ENCODE results near the gene NBAS.

The NBAS gene

DNA sequence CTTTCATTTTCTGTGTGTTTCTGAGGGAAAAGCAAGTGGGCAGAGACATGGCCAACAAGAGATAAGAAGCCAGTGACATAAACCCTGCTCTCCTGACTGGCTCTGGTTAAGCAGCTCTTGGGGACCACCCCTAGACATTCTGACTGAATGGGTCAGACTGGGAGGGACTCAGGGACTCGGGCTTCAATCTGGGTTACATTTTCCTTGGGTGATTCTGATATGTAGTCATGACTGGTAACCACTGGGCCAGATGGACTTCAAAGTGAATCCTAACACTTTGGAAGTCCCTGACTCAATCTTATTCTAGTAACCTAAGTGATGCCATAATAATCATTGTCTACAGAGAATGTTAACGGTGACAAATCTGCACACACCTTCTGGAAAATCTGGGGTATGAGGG lies 397.8 kb downstream of the NBAS start:
- TF ChIP-seq, protein P1, sequence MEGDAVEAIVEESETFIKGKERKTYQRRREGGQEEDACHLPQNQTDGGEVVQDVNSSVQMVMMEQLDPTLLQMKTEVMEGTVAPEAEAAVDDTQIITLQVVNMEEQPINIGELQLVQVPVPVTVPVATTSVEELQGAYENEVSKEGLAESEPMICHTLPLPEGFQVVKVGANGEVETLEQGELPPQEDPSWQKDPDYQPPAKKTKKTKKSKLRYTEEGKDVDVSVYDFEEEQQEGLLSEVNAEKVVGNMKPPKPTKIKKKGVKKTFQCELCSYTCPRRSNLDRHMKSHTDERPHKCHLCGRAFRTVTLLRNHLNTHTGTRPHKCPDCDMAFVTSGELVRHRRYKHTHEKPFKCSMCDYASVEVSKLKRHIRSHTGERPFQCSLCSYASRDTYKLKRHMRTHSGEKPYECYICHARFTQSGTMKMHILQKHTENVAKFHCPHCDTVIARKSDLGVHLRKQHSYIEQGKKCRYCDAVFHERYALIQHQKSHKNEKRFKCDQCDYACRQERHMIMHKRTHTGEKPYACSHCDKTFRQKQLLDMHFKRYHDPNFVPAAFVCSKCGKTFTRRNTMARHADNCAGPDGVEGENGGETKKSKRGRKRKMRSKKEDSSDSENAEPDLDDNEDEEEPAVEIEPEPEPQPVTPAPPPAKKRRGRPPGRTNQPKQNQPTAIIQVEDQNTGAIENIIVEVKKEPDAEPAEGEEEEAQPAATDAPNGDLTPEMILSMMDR (conservative IDR thresholded peaks at IDR 0.05; ENCODE audit: low read length), result no peak
- peak; percentile 37 for DNase-seq (ENCODE audit: low read depth)
- no peak overlapping the region for H3K4me3 ChIP-seq (ENCODE audit: low read length)

DNA sequence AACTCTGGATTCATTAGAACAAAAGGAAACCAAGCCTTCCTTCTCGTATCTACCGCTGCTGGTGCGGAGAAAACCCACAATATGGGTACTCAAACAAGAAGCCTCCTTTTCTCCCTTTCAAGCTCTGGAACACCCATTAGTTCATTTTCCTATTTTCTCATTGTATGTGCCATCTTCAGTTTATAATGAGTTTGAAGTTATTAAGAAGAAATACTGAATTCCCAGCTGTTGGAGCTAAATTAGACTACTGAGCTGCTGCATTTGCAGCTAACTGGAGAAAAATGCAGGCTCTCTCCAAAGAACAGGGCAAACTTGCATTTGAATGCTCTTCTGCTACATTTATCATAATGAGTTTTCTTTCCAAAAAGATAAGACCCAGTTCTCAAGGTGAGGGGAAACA lies 398.5 kb downstream of the NBAS start:
- DNase-seq (ENCODE audit: low read depth), result no peak

DNA sequence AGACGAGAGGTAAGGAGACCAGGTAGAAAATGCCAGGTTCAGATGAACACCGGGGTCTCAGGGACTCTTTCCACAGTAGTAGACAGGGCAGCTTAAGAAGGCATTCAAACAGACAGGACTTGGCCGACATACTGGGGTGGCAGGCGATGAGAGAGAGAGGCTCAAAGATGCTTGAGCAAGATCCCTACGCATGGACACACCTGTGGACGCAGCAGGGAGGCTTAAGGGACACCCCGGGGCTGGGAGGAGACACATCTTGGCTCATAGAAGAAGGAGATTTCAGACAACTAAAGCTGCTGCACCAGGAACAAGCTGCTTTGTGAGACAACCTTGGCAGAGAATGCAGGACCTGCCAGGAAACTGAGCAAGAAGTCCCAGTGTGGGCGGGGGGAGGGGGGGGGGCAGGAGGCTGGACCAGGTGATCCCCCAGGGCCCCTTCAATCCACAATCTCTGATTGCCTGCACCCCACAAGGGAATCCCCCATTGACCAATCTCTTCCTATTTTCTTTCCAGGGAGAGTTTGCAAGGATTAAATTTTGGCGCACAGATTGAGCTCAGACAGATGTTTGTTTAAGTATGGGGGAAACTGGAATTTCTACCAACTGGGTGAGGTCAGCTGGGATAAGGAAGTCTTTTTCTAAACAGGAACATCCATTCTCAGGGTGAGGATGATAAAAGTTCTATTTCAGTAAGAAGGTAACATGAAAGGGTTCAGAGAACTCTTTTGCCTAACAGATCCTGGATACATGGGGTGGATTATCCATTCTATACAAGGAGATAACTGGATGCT lies 400.7 kb downstream of the NBAS start:
- DNase-seq (ENCODE audit: low read depth), result no peak
- no peak overlapping the region for H3K4me3 ChIP-seq (ENCODE audit: low read length)
- TF ChIP-seq, protein P1 (conservative IDR thresholded peaks at IDR 0.05; ENCODE audit: low read length), result no peak

More for the DNA sequence above, 398.5 kb downstream of the NBAS start:
- H3K4me3 ChIP-seq (ENCODE audit: low read length), result no peak overlapping the region
- TF ChIP-seq, protein P1 (conservative IDR thresholded peaks at IDR 0.05; ENCODE audit: low read length), result no peak

DNA sequence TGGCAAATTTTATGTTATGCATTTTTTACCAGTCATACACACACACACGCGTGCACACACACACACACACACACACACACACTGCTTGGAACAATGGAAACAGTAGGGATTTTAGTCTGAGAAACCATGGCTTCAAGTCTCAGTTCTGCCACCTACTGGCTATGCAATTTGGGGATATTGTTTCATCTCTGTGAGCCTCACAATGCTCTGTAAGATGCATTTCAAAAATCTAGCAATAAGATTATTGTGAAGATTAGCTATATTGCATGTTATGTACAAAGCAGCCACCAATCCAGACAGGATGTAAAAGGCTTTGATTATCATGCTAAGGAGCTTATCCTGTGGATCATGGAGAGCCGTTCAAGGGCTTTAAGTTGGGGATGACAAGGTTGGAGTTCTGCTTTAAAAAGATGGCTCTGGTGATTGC lies 401.4 kb downstream of the NBAS start:
- peak; percentile 59 for DNase-seq (ENCODE audit: low read depth)
- TF ChIP-seq, protein P1 (conservative IDR thresholded peaks at IDR 0.05; ENCODE audit: low read length), result peak; percentile 74
- no peak overlapping the region for H3K4me3 ChIP-seq (ENCODE audit: low read length)

DNA sequence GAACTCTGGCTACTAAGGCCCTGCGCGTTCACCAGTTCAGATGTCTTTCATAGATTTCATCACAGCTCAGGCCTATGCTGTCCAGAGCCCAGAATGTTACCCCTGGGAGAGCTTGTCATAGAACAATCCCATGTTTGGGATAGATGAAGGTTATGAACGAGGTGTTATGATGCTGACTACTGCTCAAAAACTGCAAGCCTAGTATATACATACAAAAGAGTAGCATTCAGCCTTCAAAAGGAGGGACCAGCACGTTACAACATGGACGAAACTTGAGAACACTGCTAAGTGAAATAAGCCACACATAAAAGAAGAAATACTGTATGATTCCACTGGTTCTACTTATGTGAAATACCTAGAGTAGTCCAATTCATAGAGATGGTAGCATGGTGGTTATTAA lies 401.9 kb downstream of the NBAS start:
- DNase-seq (ENCODE audit: low read depth), result no peak
- H3K4me3 ChIP-seq (ENCODE audit: low read length), result no peak overlapping the region
- TF ChIP-seq, protein P1 (conservative IDR thresholded peaks at IDR 0.05; ENCODE audit: low read length), result no peak

DNA sequence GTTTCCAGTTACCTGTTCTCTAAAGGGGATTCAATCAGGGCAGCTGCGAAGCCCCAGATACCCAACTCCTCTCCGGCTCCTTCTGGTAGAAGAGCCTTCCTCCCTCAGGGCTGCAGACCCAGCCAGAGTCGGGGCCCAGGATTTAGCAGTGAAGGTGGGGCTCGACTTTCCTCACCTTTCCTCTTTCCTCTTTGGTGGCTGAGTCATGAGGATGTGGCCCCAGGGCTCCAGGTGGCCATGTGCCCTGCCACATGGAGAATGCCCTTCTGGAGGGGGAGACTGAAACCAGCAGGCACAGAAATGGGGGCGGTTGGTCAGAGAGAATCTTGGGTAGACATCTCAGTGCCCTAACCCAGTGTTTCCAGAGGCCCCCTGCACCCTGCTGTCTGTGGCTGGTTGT lies 402.6 kb downstream of the NBAS start:
- no peak for DNase-seq (ENCODE audit: low read depth)
- TF ChIP-seq, protein P1 (conservative IDR thresholded peaks at IDR 0.05; ENCODE audit: low read length), result no peak
- H3K4me3 ChIP-seq (ENCODE audit: low read length), result no peak overlapping the region

DNA sequence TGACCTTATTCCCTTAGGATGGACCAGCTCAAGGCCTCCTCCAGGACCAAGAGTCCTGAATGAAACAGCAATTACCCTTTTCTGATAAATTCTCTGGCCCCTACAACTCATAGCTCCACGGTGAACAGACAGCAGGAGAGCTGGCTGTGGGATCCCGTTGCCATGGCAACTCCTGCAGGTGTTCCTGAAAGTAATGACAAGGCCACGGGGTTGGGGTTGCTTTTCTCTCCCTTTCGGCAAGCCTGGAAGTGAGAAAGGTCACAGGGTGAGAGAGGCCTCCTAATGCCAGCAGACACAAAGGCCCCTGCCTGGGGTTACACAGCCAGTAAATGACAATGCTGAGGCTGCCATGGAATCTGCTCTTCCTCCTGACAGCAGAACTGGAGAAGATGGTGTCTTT lies 403.0 kb downstream of the NBAS start:
- DNase-seq (ENCODE audit: low read depth), result no peak
- H3K4me3 ChIP-seq (ENCODE audit: low read length), result no peak overlapping the region
- TF ChIP-seq, protein P1 (conservative IDR thresholded peaks at IDR 0.05; ENCODE audit: low read length), result no peak
